Measurements from ENCODE around the gene DLK2. TPM values are rescaled to one million over a fixed set of nuclear protein-coding genes. Genes with fewer than 3 reads are reported as not detected.

Gene DLK2
- total and polyA plus RNA-seq, 7 donors = 0.04 to 0.90 (median 0.33) TPM; not detected in 3

DNA sequence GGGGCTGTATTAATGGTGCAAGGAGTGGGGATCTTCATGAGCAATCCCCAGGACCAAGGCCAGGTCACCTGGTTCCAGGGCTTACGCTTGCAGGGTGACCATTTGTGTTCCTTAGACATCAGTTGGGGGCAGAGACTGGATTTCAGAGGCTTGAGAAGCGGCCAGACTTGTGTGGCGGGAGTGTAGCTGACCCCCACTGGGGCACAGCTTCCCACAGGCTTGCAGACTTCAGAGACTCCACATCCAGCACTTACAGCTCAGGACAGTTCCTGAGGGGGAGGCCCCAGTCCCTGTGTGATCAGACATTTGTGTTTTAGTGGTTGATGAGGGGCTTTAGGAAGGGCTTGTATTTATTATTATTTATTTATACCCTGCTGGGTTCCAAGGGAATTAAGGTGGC lies 37.3 kb upstream of the DLK2 start:
- TF ChIP-seq, protein P1, sequence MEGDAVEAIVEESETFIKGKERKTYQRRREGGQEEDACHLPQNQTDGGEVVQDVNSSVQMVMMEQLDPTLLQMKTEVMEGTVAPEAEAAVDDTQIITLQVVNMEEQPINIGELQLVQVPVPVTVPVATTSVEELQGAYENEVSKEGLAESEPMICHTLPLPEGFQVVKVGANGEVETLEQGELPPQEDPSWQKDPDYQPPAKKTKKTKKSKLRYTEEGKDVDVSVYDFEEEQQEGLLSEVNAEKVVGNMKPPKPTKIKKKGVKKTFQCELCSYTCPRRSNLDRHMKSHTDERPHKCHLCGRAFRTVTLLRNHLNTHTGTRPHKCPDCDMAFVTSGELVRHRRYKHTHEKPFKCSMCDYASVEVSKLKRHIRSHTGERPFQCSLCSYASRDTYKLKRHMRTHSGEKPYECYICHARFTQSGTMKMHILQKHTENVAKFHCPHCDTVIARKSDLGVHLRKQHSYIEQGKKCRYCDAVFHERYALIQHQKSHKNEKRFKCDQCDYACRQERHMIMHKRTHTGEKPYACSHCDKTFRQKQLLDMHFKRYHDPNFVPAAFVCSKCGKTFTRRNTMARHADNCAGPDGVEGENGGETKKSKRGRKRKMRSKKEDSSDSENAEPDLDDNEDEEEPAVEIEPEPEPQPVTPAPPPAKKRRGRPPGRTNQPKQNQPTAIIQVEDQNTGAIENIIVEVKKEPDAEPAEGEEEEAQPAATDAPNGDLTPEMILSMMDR (IDR thresholded peaks at IDR 0.05) = no peak
- peak overlapping the region; percentile 48 for H3K4me3 ChIP-seq
- no peaks in the 10 kb centered on the region for H3K9me3 ChIP-seq
- intact Hi-C loops (cut with DNase I) = no loop called here
- H3K4me1 ChIP-seq = peaks cover 25% of the 10 kb centered on the region
- H3K27ac ChIP-seq = no peak overlapping the region
- ATAC-seq = peak; percentile 52 to 73 (median 66)
- peaks cover 0 to 12% of the 10 kb centered on the region in 2 donors for H3K36me3 ChIP-seq (ENCODE audit: insufficient read depth in 1 of 2, low read depth in 1 of 2)
- no peaks in the 10 kb centered on the region for H3K27me3 ChIP-seq (ENCODE audit: insufficient read depth in 3 of 3, low read length in 2 of 3)
- WGBS, 3 donors = 6 to 36% (median 18%) methylated on average over 3 of the region's 3 CpGs
- no peak for DNase-seq

- H3K27ac ChIP-seq = no peak overlapping the region
- H3K27me3 ChIP-seq (ENCODE audit: insufficient read depth in 3 of 3, low read length in 2 of 3) = no peaks in the 10 kb centered on the region
- H3K4me3 ChIP-seq = peak overlapping the region; percentile 48
- intact Hi-C loops (cut with DNase I) = no loop called here
- 12 to 17% (median 16%) methylated on average over 10 of the region's 10 CpGs for WGBS, 3 donors
- peaks cover 0 to 6% of the 10 kb centered on the region in 2 donors for H3K36me3 ChIP-seq (ENCODE audit: insufficient read depth in 1 of 2, low read depth in 1 of 2)
- ATAC-seq = peak; percentile 88 to 93 (median 92)
- H3K4me1 ChIP-seq = peaks cover 20% of the 10 kb centered on the region
- no peaks in the 10 kb centered on the region for H3K9me3 ChIP-seq
- TF ChIP-seq, protein P1 (IDR thresholded peaks at IDR 0.05) = no peak
- peak; percentile 92 to 95 for DNase-seq
These were observed 36.7 kb upstream of the DLK2 start for GRCh38 chr6:43491750-43492661.

DNA sequence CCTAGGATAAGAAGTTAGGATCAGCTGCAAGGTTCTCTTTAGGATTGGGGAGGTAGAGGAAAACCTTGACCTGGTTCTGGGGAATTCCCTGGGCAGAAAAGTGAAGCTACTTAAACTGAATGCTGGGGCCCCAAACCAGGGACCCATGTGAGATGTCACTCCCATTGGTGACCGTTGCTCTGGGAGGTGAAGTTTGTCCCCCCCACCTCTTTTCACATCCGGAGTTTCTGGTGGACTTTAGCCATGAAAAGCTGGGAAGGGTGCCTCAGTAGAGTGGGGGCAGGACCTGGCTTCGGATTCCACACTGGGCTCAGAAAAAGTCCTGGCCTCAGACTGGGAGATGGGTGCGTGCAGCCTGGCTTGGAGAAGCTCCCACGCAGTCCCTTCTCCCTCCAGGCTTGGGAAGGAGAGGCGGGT lies 35.2 kb upstream of the DLK2 start:
- Histone ChIP-seq H3K36me3 (ENCODE audit: insufficient read depth in 1 of 2, low read depth in 1 of 2) (peaks cover 0 to 6% of the 10 kb centered on the region in 2 donors), H3K27ac (no peak overlapping the region), H3K4me1 (peaks cover 12% of the 10 kb centered on the region), H3K4me3 (no peak overlapping the region), H3K27me3 (ENCODE audit: insufficient read depth in 3 of 3, low read length in 2 of 3) (no peaks in the 10 kb centered on the region), H3K9me3 (no peaks in the 10 kb centered on the region)
- WGBS, 3 donors = 55 to 68% (median 60%) methylated on average over 6 of the region's 6 CpGs
- DNase-seq (no peak), ATAC-seq (no peak)
- TF ChIP-seq, protein P1 (IDR thresholded peaks at IDR 0.05) = no peak
- intact Hi-C loops (cut with DNase I) = no loop called here

GRCh38 chr6:43489277-43490072 lies 34.1 kb upstream of the DLK2 start:
- Histone ChIP-seq H3K4me3 (peak overlapping the region; percentile 8), H3K27ac (peak overlapping the region; percentile 70), H3K4me1 (peaks cover 3% of the 10 kb centered on the region), H3K9me3 (no peaks in the 10 kb centered on the region), H3K27me3 (ENCODE audit: insufficient read depth in 3 of 3, low read length in 2 of 3) (no peaks in the 10 kb centered on the region), H3K36me3 (ENCODE audit: insufficient read depth in 1 of 2, low read depth in 1 of 2) (peaks cover 0 to 6% of the 10 kb centered on the region in 2 donors)
- ATAC-seq (no peak), DNase-seq (no peak)
- 64 to 84% (median 76%) methylated on average over 12 of the region's 12 CpGs for WGBS, 3 donors
- TF ChIP-seq, protein P1 (IDR thresholded peaks at IDR 0.05) = no peak
- intact Hi-C loops (cut with DNase I) = no loop called here

All from psoas muscle (tissue), 8 donors.